ENCODE measurements around the gene CUTA. TPM values are rescaled to one million over a fixed set of nuclear protein-coding genes. Genes with fewer than 3 reads are reported as not detected.
A peak's percentile ranks its signal among the peaks of the same experiment; 100 is the strongest.

CUTA gene
- total RNA-seq, 1 experiment from 2014 or later, result 186 TPM

DNA sequence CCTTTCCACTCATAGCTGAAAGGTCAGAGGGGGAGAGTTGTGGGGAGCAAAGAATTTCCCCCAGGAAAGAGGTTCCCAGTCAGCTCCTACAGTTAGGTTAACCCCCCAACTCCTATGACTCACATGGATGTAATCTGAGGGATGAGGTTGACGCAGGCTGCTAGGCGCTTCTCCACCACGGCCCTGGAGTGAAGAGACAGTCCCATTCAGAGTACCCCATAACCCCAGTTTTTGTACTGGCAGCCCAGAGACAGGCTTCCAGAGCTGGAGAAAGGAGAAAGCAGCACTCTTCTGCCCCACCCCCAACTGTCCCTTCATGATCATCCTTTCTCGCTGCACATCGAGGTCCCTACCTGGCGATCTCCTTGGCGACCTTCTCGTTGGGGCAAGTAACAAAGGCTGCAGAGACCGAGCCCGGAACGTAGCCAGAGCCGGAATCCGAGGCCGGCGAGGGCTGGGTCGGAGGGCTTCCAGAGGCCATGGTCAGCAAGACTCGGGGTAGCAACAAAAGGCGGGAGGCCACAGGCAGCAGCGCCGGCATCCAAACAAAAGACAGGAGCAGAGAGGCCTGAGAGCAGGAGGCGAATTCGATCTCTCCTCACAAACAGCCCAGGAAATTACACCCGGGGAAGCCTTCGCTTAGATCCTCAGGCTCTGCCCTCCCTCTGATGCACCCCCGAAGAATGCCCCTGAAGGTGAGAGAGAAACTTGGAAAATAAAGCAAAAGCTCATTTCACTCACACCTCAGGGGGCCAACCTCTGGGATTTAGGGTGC, 592 bp downstream of the CUTA start:
- H2AFZ ChIP-seq (ENCODE audit: low read depth, low read length, poor library complexity, severe bottlenecking), result no peak overlapping the region
- intact Hi-C loops (cut with micrococcal nuclease), result loop anchor here (10.0 kb wide), 1 partner anchor 213 kb away; the partner anchor contains the start of genes HSD17B8, RING1, RXRB and SLC39A7
- H3K9me2 ChIP-seq (ENCODE audit: insufficient read depth), result no peaks in the 10 kb centered on the region
- RAD21 ChIA-PET (ENCODE audit: low non-redundant PET in 1 of 2, low total read pairs in 2 of 2, uncharacterized antibody in 2 of 2, unreplicated experiment in 2 of 2), result no interaction called here
- ATAC-seq (peak; percentile 0; the same call in 1 of the 2 replicates), DNase-seq (ENCODE audit: low read depth, low spot score) (no peak)
- POLR2A ChIA-PET, result no interaction called here
- H3K9me3 ChIP-seq (ENCODE audit: control insufficient read depth in 1 of 2, insufficient read depth in 1 of 2, low read depth in 1 of 2, low read length in 2 of 2), result no peaks in the 10 kb centered on the region
- peak overlapping the region; percentile 97 for H3K4me2 ChIP-seq (ENCODE audit: low read length)
- H3K4me3 ChIP-seq (replicated peaks in 1 of 2; ENCODE audit: low read depth in 1 of 2, low read length in 2 of 2), result peak overlapping the region; percentile 86 to 94
- TF ChIP-seq ZFX (IDR thresholded peaks at IDR 0.05) (0 out of 2 replicates have a peak, but pooled peaks have one; percentile 4), POLR2AphosphoS5 (IDR thresholded peaks at IDR 0.05; ENCODE audit: low read depth, low read length) (no peak)
- H3K4me1 ChIP-seq (ENCODE audit: control insufficient read depth in 1 of 2, insufficient read depth in 2 of 2, low read length in 2 of 2), result peaks cover 13 to 29% of the 10 kb centered on the region in 2 experiments
- H3K27me3 ChIP-seq (ENCODE audit: insufficient read depth, low read length), result no peaks in the 10 kb centered on the region
- H3K9ac ChIP-seq (ENCODE audit: low read length), result peak overlapping the region; percentile 81
- BruUV-seq (replicated peaks), result TSS peak; percentile 86
- H3K27ac ChIP-seq (ENCODE audit: low read depth, low read length), result peak overlapping the region; percentile 93
- no peaks in the 10 kb centered on the region for H4K20me1 ChIP-seq (ENCODE audit: insufficient read depth)
- H3K79me2 ChIP-seq (ENCODE audit: insufficient read depth, low read length), result peaks cover 32% of the 10 kb centered on the region
- CTCF ChIA-PET, result no interaction called here
- peaks cover 5 to 28% of the 10 kb centered on the region in 2 experiments; a peak in 3 of 4 replicates for H3K36me3 ChIP-seq (ENCODE audit: control insufficient read depth in 1 of 2, insufficient read depth in 2 of 2, low read length in 2 of 2)

GRCh38 chr6:33416386-33417127, 1.4 kb downstream of the CUTA start:
- intact Hi-C loops (cut with micrococcal nuclease), result loop anchor here (10.0 kb wide), 1 partner anchor 212 kb away; the partner anchor contains the start of genes HSD17B8, RING1, RXRB and SLC39A7
- Histone ChIP-seq H3K27ac (ENCODE audit: low read depth, low read length) (peak overlapping the region; percentile 93), H3K9me3 (ENCODE audit: control insufficient read depth in 1 of 2, insufficient read depth in 1 of 2, low read depth in 1 of 2, low read length in 2 of 2) (no peaks in the 10 kb centered on the region), H3K4me3 (replicated peaks in 1 of 2; ENCODE audit: low read depth in 1 of 2, low read length in 2 of 2) (peak overlapping the region; percentile 86 to 94), H2AFZ (ENCODE audit: low read depth, low read length, poor library complexity, severe bottlenecking) (no peak overlapping the region), H3K9ac (ENCODE audit: low read length) (peak overlapping the region; percentile 81), H4K20me1 (ENCODE audit: insufficient read depth) (no peaks in the 10 kb centered on the region), H3K9me2 (ENCODE audit: insufficient read depth) (no peaks in the 10 kb centered on the region), H3K27me3 (ENCODE audit: insufficient read depth, low read length) (no peaks in the 10 kb centered on the region), H3K36me3 (ENCODE audit: control insufficient read depth in 1 of 2, insufficient read depth in 2 of 2, low read length in 2 of 2) (peaks cover 5 to 28% of the 10 kb centered on the region in 2 experiments; a peak in 3 of 4 replicates), H3K4me2 (ENCODE audit: low read length) (peak overlapping the region; percentile 97), H3K4me1 (ENCODE audit: control insufficient read depth in 1 of 2, insufficient read depth in 2 of 2, low read length in 2 of 2) (peaks cover 13 to 31% of the 10 kb centered on the region in 2 experiments), H3K79me2 (ENCODE audit: insufficient read depth, low read length) (peaks cover 33% of the 10 kb centered on the region)
- ATAC-seq, result no peak
- ChIA-PET POLR2A (no interaction called here), CTCF (no interaction called here), RAD21 (ENCODE audit: low non-redundant PET in 1 of 2, low total read pairs in 2 of 2, uncharacterized antibody in 2 of 2, unreplicated experiment in 2 of 2) (no interaction called here)
- no peak for DNase-seq (ENCODE audit: low read depth, low spot score)
- no TSS peak for BruUV-seq (replicated peaks)
- no peak for TF ChIP-seq YY1 (IDR thresholded peaks at IDR 0.05; ENCODE audit: extremely low read depth, insufficient replicate concordance, low read depth, low read length)
- no peak for TF ChIP-seq ZBTB33 (IDR thresholded peaks at IDR 0.05; ENCODE audit: extremely low read depth, insufficient replicate concordance, low read length)
- no peak for TF ChIP-seq SP1 (IDR thresholded peaks at IDR 0.05; ENCODE audit: low read depth)
- no peak for TF ChIP-seq ZFX (IDR thresholded peaks at IDR 0.05)
- TF ChIP-seq ATF3 (IDR thresholded peaks at IDR 0.05), result no peak
- no peak for TF ChIP-seq JUND (IDR thresholded peaks at IDR 0.05)
- no peak for TF ChIP-seq ZNF274 (IDR thresholded peaks at IDR 0.05; ENCODE audit: low read depth, low read length)
- TF ChIP-seq EZH2 (IDR thresholded peaks at IDR 0.05), result no peak
- TF ChIP-seq REST (IDR thresholded peaks at IDR 0.05; ENCODE audit: low read depth), result no peak
- TF ChIP-seq CBX3 (IDR thresholded peaks at IDR 0.05; ENCODE audit: low read depth), result no peak
